COLO668 (cell line): ENCODE data around the gene OS9.

ENCODE experiments used
- DNase-seq: peaks from one replicate; lab custom pipeline; 2025; ENCODE audit not compliant: unreplicated experiment; lab: John Stamatoyannopoulos, UW

Gene OS9

DNA sequence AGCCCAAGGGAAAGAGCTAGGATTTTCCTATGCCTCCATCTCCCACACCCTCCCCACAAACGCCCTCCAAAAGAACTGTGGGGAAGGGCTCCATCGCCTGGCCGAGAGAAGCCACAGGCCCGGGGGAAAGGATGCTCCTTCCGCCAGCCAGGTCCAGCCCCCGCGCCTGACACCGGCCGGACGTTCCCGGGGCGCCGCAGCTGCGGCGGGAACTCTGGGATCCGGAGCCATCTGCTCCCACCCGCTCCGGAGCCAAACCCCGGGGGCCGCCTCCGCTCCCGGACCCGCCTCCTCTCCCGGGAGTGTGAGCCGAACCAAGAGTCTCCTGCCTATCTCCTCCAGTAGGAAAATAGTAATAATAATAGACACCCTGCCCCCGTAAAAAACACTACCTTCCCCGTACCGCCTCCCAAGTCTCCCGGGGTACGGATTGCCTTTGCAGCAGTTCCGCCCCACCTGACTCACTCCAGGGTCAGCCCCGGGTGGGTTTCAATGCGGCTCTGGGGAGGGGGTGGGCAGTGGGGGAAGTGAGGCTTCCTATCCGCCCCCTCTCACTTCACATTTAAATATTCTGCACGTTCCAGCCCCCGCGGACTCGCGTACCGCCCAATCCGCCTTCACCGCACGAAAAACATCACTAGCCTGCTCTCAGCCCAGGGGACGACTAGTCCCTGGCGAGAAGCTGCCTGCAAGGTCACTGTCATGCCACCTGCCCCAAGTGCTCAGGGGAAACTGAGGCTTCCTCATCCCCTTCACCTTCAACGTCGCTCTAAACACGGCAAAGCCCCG, 42.2 kb downstream of the OS9 start:
- DNase-seq = peak; percentile 60

GRCh38 chr12:57736741-57737466, 43.0 kb downstream of the OS9 start:
- no peak for DNase-seq

DNA sequence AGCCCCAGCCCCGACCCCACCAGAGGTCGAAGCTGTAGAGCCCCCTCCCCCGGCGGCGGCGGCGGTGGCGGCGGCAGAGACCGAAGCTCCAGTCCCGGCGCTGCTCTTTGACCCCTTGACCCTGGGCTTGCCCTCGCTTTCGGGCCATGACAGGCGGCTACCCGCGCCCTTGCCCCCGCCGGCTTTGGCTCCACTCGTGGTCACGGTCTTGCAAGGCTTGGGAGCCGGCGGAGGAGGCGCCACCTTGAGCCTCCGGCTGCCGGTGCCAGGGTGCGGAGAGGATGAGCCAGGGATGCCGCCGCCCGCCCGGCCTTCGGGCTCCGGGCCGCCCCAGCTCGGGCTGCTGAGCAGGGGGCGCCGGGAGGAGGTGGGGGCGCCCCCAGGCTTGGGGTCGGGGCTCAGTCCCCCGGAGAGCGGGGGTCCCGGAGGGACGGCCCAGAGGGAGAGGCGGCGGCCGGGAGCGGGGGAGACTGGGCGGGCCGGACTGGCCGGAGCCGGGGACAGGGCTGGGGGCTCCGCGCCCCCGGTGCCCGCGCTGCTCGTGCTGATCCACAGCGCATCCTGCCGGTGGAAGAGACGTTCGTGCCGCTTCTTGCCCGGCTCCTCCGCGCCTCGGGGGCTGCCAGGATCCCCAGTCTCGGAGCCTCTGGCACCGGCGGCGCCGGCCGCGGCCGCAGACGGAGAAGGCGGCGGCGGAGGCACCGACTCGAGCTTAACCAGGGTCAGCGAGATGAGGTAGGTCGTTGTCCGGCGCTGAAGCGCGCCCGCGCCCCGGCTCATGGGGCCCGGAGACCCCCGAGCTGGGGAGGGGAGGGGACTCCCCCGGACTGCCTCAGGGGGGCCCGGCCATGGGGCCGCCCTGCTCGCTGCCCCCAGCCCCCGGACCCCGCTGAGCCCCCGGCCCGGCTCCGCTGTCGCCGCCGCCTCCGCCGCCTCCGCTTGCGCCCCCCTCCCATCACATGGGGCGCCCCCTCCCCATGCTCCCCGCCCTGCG, 43.8 kb downstream of the OS9 start:
- DNase-seq = peak; percentile 23

GRCh38 chr12:57738661-57739237, 44.8 kb downstream of the OS9 start, which contains the start of gene AGAP2:
TSS of gene AGAP2 (minus strand) at chr12:57738742. CDS start at chr12:57738246, 496 bp downstream.
- DNase-seq = no peak

DNA sequence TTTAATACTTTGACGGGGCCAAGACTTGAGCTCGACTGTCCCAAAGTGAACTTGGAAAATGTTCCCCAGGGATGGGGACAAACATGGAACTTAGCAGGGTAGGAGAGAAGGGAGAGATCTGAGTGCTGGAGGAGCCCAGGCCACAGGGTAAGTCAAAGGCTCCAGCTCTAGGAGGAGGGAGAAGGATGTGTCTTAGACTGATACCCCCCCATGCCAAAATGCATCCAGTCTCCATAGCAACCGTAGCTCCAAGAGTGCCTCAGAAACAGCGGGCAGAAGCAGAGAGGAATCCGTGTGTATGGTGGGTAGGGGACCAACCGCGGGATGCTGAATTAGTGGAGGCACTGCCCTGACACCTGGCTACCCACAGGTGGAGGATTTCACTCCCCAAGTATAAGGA, 45.5 kb downstream of the OS9 start:
- DNase-seq = no peak

DNA sequence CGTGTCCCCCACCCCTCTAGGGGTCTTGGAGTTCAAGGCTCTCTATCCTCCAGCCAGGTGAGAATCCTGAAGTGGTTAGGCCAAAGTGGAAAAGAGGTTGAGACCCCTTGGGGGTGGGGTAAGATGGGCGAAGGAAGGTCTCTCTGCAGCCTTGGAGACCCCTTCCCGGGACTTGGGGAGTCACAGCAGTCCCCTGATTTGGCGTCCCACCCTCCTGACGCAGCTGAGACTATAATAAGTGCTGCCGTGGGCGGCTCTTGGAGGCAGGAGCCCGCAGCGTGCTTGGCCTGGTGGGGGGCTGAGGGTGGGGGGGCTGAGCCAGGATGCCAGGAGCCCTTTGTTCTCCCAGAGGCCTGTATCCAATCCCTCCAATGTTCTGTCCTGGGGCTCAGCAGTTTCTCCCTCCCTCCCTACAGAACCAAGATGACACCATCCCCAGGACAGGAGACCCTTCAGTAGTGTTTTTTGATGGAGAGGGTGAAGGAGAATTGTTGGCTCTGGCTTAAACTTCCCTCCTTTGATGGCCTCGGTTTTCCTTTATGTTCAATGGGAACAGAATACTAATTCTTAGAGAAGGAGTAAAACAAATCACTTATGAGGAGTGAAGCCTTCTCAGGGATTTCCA, 46.1 kb downstream of the OS9 start:
- DNase-seq = no peak

DNA sequence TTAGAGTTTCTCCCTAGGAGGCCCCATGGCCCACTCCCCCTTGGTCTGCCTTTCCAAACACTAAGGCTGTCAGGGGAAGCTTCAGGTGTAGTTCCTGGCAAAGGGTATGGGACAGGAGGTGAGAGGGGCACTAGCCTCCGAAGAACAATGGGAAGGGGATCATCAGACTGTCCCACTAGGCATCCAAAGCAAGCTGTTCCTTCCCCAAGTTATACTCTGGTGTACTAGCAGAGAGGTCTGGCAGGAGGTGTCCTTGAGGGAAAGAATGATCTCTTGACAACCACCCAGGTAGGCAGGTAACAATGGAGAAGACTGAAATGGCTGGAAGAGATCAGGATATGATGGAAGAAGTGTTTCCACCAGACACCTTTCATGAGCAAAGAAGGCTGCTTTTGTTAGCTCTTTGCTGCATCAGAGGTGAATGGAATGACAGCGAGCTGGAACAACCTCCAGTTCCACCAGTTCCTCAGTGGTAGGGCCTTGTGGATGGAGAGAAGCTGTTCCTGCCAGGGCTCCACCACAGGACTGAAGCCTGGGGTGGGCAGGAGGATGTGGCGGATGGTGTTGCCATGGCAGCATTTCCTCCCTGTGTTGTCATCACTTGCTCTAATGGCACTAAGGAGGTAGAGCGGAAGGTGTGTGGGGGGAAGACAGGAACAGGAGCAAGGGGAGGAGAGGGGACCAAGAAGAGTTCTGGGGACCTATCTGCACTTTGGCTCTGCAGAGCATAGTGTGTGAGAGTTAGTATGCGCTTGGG, 46.9 kb downstream of the OS9 start:
- peak; percentile 9 for DNase-seq

DNA sequence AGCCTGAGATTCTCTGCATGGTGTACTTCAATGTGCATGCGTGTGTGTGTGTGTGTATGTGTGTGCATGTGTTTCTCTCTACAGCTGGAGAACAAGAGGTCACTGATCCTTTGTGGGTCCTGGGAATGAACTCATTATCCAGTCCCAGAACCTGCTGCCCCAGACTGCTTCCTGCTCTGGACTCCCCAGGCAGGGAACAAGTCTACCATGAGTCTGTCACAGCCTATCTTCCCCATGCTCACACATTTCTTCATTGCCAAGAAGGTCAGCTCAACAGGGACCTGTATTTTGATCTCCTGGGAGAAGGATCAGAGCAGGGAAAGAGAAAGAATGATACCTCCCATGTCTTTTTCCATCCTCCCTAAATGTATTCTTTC, 47.5 kb downstream of the OS9 start:
- DNase-seq = no peak

DNA sequence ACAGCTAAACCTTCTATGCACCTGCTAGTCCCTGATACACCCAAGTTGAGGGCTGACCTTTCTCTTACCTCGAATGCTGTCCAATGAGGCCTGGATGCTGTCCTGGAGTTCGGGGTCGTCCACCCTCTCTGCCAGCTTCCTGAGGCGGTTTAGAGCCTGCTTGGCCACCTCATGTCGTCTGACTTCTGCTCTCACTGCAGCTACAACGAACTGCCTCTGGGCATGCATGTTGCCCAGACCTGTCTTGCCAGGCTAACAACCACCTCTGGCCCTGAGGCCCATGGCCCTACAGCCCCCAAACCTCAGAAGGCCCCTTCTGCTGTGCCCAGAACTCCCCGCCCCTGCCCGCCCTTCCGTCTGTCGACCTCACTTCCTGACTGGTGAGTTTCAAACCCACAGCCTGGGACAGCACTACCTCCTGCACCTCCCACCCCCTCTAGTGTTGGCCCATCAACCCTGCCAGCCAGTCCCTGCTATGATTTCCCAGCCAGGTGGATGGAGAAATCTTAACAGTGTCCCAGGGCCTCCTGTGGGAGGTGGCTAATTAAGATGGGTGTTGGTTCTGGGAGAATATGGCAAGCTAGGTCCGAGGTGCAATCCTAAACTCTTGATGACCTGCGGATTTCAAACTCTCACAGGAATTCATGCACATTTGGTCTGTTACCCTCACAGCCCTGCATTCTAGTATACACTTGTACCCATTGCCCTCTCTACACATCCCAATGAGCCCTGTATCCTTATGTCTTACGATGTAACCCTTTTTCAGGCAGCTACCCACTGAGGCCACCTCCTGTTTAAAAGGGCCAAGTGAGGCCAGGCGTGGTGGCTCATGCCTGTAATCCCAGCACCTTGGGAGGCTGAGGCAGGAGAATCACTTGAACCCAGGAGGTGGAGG, 48.2 kb downstream of the OS9 start:
- no peak for DNase-seq

GRCh38 chr12:57743769-57744168, 49.8 kb downstream of the OS9 start:
- DNase-seq = no peak

DNA sequence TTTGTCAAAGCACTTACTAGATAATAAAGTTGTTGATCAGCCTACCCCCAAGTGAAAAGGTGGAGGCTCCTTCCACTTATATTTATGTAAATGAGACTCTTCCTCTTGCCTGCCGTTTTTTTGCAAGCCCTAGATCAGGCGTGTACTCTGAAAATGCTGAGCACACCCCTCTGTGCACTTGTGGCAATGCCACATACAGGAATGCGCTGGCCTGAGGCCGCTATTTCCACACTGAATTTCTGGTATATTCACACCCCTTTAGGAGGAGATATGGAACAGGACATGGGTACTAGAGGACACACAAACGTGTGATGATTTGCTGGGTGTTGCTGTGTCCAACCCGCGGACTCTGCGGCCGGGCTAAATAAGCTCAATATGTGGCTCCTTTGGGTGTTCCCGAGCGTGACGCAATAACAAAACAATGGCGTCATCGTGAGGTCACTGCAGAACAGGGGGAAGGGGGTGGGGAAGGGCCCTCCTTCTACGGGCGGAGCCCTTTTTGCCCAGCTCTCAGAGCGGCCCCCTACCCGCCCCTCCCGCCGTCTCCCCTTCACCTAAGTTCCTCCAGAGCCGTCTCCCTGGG, 50.4 kb downstream of the OS9 start:
- peak; percentile 72 for DNase-seq

DNA sequence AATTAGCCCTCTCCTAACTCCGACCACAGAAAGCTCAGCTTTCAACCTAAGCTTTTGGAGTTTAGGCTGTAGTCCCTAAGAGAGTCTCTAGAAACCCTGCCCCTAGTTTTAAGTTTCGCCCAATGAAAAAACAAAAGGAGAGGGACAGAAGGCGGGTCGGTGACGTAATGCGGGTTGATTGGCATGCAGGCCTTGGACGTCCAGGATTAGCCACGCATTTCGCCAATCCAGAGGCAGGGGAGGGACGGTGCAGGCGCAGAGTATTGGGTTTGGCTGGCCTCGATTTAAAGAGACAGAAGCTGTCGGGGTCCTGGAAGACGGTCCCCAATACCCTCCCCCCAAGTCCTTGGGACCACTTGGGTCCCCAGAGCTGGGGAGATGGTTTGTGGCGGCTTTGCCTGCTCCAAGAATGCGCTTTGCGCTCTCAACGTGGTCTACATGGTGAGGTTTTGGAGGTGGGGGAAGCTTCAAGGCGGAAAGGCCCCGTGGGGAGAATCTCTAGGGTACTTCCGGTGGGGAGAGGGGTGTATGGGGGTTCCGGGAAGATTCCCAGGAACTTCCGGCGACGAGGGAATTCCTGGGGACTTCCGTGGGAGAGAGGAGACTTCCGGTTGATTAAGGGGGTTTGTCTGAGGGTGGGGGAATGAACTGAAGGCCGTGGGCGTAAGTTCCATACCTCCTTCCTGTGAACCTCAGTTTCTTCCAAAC, 51.0 kb downstream of the OS9 start, which contains the start of gene TSPAN31:
TSPAN31 (plus strand) TSS at position 263 of the 708 bp plus-strand sequence; CDS start at position 379, 116 bp downstream.
- peak; percentile 90 for DNase-seq

DNA sequence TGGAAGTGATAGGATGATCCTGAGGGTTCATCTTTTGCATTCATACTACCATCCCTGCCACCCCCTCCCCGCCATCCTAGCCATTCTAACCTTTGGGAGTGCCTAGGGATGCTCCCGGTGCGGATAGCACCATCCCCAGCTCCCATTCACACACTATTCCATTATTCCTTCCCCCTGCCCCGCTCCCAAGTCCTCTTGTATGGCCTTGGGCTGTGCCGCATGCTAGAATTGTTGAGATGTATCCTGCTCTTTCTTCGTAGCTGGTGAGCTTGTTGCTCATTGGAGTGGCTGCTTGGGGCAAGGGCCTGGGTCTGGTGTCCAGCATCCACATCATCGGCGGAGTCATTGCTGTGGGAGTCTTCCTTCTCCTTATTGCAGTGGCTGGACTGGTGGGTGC, 51.6 kb downstream of the OS9 start:
- DNase-seq = no peak

DNA sequence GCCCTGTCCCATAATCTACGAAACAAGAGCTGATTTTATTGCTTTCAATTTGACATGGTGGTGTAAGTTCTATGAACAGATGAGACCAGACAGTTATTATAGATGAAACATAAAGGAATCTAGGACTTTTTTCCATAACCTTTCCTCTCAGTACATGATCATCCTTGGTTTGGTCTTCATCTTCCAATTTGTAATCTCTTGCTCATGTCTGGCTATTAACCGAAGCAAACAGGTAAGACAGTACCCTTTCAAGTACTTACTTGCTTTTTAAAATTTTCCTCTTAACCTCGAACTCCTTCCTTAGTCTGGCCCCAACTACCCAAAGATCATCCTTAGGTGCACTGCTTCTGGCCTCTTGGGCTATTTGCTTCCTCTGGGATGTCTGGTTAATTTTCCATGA, 52.1 kb downstream of the OS9 start:
- DNase-seq = no peak

GRCh38 chr12:57749061-57749460, 55.1 kb downstream of the OS9 start:
- no peak for DNase-seq

GRCh38 chr12:57750561-57751431, 56.9 kb downstream of the OS9 start:
- DNase-seq = no peak

- no peak for DNase-seq
Observed at GRCh38 chr12:57751432-57751787, 57.5 kb downstream of the OS9 start.
